OCI-LY7 (cell line): ENCODE data around the gene MYT1. TPM values are rescaled to one million over a fixed set of nuclear protein-coding genes. Genes with fewer than 3 reads are reported as not detected.

Source experiments
- BruUV-seq: library from RNA; stranded (reverse); fragments of 400-500 nt; replicated peaks from 2 replicates; lab custom pipeline; 2021; lab: Mats Ljungman, UMichigan
- CTCF ChIA-PET: fragments of 300-600 bp; sonication (Branson Sonifier 250); formaldehyde crosslinking; loops from one replicate; lab custom pipeline; 2022; ENCODE audit warnings: antibody characterized with exemption; ENCODE audit not compliant: unreplicated experiment; lab: Charles Lee
- POLR2A ChIA-PET: fragments of 300-600 bp; sonication (Branson Sonifier 250); formaldehyde crosslinking; loops from one replicate; lab custom pipeline; 2022; ENCODE audit warnings: antibody characterized with exemption; lab: Charles Lee
- DNase-seq: peaks from one replicate; pipeline ENCODE4 v3.0.0-alpha.2; 2015; ENCODE audit warnings: low spot score
- H2AFZ ChIP-seq: fragments of 200-600 bp; sonication (generic), shearing (Covaris generic); 2 replicates; pipeline ENCODE4 v1.6.1; 2014; ENCODE audit warnings: mild to moderate bottlenecking, antibody characterized with exemption, low read length, moderate library complexity
- H3K27ac ChIP-seq: fragments of 200-600 bp; sonication (generic); 2 replicates; pipeline ENCODE4 v1.5.1; 2014; ENCODE audit warnings: mixed run types, low read depth, mild to moderate bottlenecking, moderate library complexity, low read length, inconsistent platforms; ENCODE audit not compliant: poor library complexity, severe bottlenecking
- H3K36me3 ChIP-seq: fragments of 200-600 bp; sonication (generic); 2 replicates; pipeline ENCODE4 v1.6.1; 2014; ENCODE audit warnings: mild to moderate bottlenecking, antibody characterized with exemption, low read length, moderate library complexity, mixed read lengths; ENCODE audit not compliant: insufficient read depth
- H3K4me1 ChIP-seq: fragments of 200-600 bp; sonication (generic); 2 replicates; pipeline ENCODE4 v1.5.1; 2014; ENCODE audit warnings: mild to moderate bottlenecking, low read length; ENCODE audit not compliant: insufficient read depth, poor library complexity, severe bottlenecking
- H3K4me2 ChIP-seq: fragments of 200-600 bp; sonication (generic); 2 replicates; pipeline ENCODE4 v1.6.1; 2014; ENCODE audit warnings: mild to moderate bottlenecking, low read length
- H3K4me3 ChIP-seq: fragments of 200-600 bp; sonication (generic); 2 replicates; pipeline ENCODE4 v1.5.1; 2014; ENCODE audit warnings: mild to moderate bottlenecking, low read depth, low read length; ENCODE audit not compliant: poor library complexity, severe bottlenecking
- H3K79me2 ChIP-seq: fragments of 200-600 bp; sonication (generic); 2 replicates; pipeline ENCODE4 v1.6.1; 2016; ENCODE audit warnings: low read depth, mild to moderate bottlenecking, low read length, moderate library complexity, mixed read lengths; ENCODE audit not compliant: insufficient read depth
- H3K9me2 ChIP-seq: fragments of 200-600 bp; sonication (generic); 2 replicates; pipeline ENCODE4 v1.6.1; 2016; ENCODE audit warnings: mild to moderate bottlenecking, low read length, mixed read lengths; ENCODE audit not compliant: insufficient read depth
- H3K9me3 ChIP-seq: fragments of 200-600 bp; sonication (generic); 2 replicates; pipeline ENCODE4 v1.6.1; 2014; ENCODE audit warnings: mild to moderate bottlenecking, mixed run types, low read length, mixed read lengths
- H4K20me1 ChIP-seq: fragments of 200-600 bp; sonication (generic); 2 replicates; pipeline ENCODE4 v1.6.1; 2014; ENCODE audit warnings: mild to moderate bottlenecking, antibody characterized with exemption, low read length, moderate library complexity, mixed read lengths; ENCODE audit not compliant: insufficient read depth
- CTCF ChIP-seq: fragments of 200-600 bp; sonication (generic); conservative IDR thresholded peaks from 2 replicates; pipeline ENCODE4 v1.5.1; 2014; ENCODE audit warnings: mild to moderate bottlenecking, antibody characterized with exemption, low read length, moderate library complexity, mixed read lengths
- EZH2phosphoT487 ChIP-seq: fragments of 200-600 bp; sonication (generic); IDR thresholded peaks from 2 replicates; pipeline ENCODE4 v1.6.1; 2018; ENCODE audit warnings: low read depth, borderline replicate concordance, mild to moderate bottlenecking, mixed run types, antibody characterized with exemption, low read length, moderate library complexity, mixed read lengths
- intact Hi-C: fragments of 100-400 bp; cut with micrococcal nuclease; formaldehyde crosslinking; loops from one replicate; pipeline ENCODE4 v1.10.0; 2022; ENCODE audit not compliant: unreplicated experiment
- total RNA-seq, 2 experiments: library from RNA; depleted of rRNA in 1 of 2; stranded (reverse); fragments of >200 nt in 1 of 2; shearing (Covaris generic) in 1 of 2; gene quantifications; 2 replicates each; pipeline ENCODE4 v1.2.3, GENCODE V29; 2014 to 2022

MYT1 gene
- total RNA-seq, 2 experiments from 2014 or later, result 0.32 to 0.95 TPM

DNA sequence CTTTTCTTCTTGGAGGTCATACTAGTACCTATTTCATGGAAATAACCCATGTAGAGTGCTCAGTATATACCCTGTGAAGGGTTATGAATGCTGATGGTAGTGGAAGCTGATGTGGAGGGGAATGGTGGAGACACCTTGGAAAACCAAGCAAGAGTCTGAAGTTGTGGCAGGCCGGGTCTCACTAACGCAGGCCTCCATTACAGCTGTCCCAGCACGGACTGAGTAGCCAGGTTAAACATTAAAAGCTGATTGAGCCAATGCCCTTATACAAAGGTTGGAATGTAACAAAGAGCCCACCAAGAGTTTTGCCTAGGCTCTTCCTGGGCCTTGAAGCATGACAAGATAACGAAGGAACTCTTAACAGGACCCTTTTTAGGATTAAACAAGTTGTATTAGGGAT, 89.2 kb downstream of the MYT1 start:
- H2AFZ ChIP-seq, result no peak overlapping the region; the same call in 1 of the 2 replicates
- BruUV-seq, result no TSS peak

DNA sequence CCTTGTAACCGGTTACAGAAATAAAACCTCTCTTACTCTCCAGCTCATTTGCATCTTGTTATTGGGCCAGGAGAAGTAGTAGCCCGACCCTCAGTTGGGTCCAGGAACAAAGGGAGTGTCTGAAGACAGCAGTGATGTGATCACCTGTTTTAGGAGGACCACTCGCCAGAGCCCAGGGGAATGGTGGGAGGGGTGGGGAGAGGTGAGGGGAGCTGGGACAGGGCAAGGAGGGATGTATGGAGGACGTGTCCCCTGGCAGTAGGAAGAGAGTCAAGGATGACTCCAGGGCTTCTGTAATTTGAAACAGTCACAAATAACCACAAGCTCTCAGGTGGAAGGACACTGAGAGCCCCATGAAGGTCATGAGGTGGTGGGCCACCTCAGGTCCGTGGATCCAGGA, 89.9 kb downstream of the MYT1 start:
- POLR2A ChIA-PET, result no interaction called here

More for the DNA sequence above, 89.2 kb downstream of the MYT1 start:
- POLR2A ChIA-PET, result no interaction called here
- H3K9me3 ChIP-seq, result no peaks in the 10 kb centered on the region
- no peak for DNase-seq
- peaks cover 28% of the 10 kb centered on the region for H3K4me1 ChIP-seq
- H3K27ac ChIP-seq, result no peak overlapping the region
- intact Hi-C loops, result no loop called here
- H3K9me2 ChIP-seq, result no peaks in the 10 kb centered on the region
- H3K4me3 ChIP-seq, result no peak overlapping the region
- H4K20me1 ChIP-seq, result no peaks in the 10 kb centered on the region
- peaks cover 15% of the 10 kb centered on the region; the same call in 1 of the 2 replicates for H3K79me2 ChIP-seq
- no peak overlapping the region for H3K4me2 ChIP-seq
- no peak for TF ChIP-seq EZH2phosphoT487
- no peak for TF ChIP-seq CTCF
- H3K36me3 ChIP-seq, result no peaks in the 10 kb centered on the region
- CTCF ChIA-PET, result no interaction called here

More for the DNA sequence above, 89.9 kb downstream of the MYT1 start:
- no peaks in the 10 kb centered on the region for H3K9me2 ChIP-seq
- DNase-seq, result no peak
- TF ChIP-seq EZH2phosphoT487, result no peak
- TF ChIP-seq CTCF, result no peak
- CTCF ChIA-PET, result no interaction called here
- BruUV-seq, result no TSS peak
- H3K79me2 ChIP-seq, result peaks cover 15% of the 10 kb centered on the region; the same call in 1 of the 2 replicates
- no peak overlapping the region for H3K27ac ChIP-seq
- no peak overlapping the region for H2AFZ ChIP-seq
- H4K20me1 ChIP-seq, result no peaks in the 10 kb centered on the region
- H3K4me3 ChIP-seq, result no peak overlapping the region
- no peak overlapping the region for H3K4me2 ChIP-seq
- H3K4me1 ChIP-seq, result peaks cover 28% of the 10 kb centered on the region
- no peaks in the 10 kb centered on the region for H3K9me3 ChIP-seq
- H3K36me3 ChIP-seq, result no peaks in the 10 kb centered on the region
- intact Hi-C loops, result no loop called here
